Large intestine (tissue), 3 donors: Measurements from ENCODE around the gene CETP. TPM values are rescaled to one million over a fixed set of nuclear protein-coding genes. Genes with fewer than 3 reads are reported as not detected.

Source experiments
- DNase-seq, 2 donors: peaks; one replicate each; pipeline versions ENCODE4 v3.0.0 to v3.0.0-alpha.2; 2013
- H3K27ac ChIP-seq: one replicate; pipeline ENCODE4 v1.5.1; 2013; ENCODE audit warnings: low read length
- H3K27me3 ChIP-seq: 2 replicates; pipeline ENCODE4 v1.6.1; 2013; ENCODE audit warnings: low read length; ENCODE audit not compliant: control insufficient read depth, insufficient read depth
- H3K36me3 ChIP-seq: 2 replicates; pipeline ENCODE4 v1.6.1; 2013; ENCODE audit warnings: low read length; ENCODE audit not compliant: control insufficient read depth, insufficient read depth
- H3K4me1 ChIP-seq: one replicate; pipeline ENCODE4 v1.6.1; 2013; ENCODE audit warnings: low read length; ENCODE audit not compliant: control insufficient read depth, insufficient read depth
- H3K4me3 ChIP-seq: one replicate; pipeline ENCODE4 v1.5.1; 2013; ENCODE audit warnings: low read length
- H3K9me3 ChIP-seq: one replicate; pipeline ENCODE4 v1.6.1; 2013; ENCODE audit warnings: mild to moderate bottlenecking, low read depth, low read length, moderate library complexity; ENCODE audit not compliant: control insufficient read depth
- WGBS: methylation state at CpG from one replicate; pipeline ENCODE4 v1.1.5; 2013; ENCODE audit warnings: low lambda C conversion rate; ENCODE audit not compliant: insufficient coverage; 5-methylcytosine and 5-hydroxymethylcytosine counted together
- polyA plus RNA-seq: library from polyadenylated mRNA; unstranded; fragments of 120-200 nt; gene quantifications from one replicate; pipeline ENCODE4 v1.2.1, GENCODE V29; 2013

The CETP gene
- polyA plus RNA-seq, 1 donor = 3.1 TPM

- H3K4me1 ChIP-seq = peaks cover 14% of the 10 kb centered on the region
- no peaks in the 10 kb centered on the region for H3K9me3 ChIP-seq
- 100% methylated on average over 1 of the region's 5 CpGs for WGBS
- H3K36me3 ChIP-seq = peaks cover 43% of the 10 kb centered on the region
- no peaks in the 10 kb centered on the region for H3K27me3 ChIP-seq
- H3K4me3 ChIP-seq = no peak overlapping the region
- DNase-seq = no peak
- no peak overlapping the region for H3K27ac ChIP-seq
These were observed 26.5 kb upstream of the CETP start for GRCh38 chr16:56935201-56935600.

GRCh38 chr16:56936491-56936890 is 25.3 kb upstream of the CETP start:
- WGBS = 87% methylated on average over 4 of the region's 5 CpGs
- no peak overlapping the region for H3K4me3 ChIP-seq

GRCh38 chr16:56936950-56937349 is 24.8 kb upstream of the CETP start:
- Histone ChIP-seq H3K9me3 (no peaks in the 10 kb centered on the region), H3K27ac (no peak overlapping the region), H3K4me3 (no peak overlapping the region), H3K36me3 (peaks cover 59% of the 10 kb centered on the region), H3K27me3 (no peaks in the 10 kb centered on the region), H3K4me1 (peaks cover 3% of the 10 kb centered on the region)
- DNase-seq = no peak
- 100% methylated on average over 1 of the region's 5 CpGs for WGBS

More at GRCh38 chr16:56936491-56936890, 25.3 kb upstream of the CETP start:
- Histone ChIP-seq H3K36me3 (peaks cover 55% of the 10 kb centered on the region), H3K27me3 (no peaks in the 10 kb centered on the region), H3K9me3 (no peaks in the 10 kb centered on the region), H3K4me1 (peaks cover 5% of the 10 kb centered on the region), H3K27ac (no peak overlapping the region)
- DNase-seq = no peak

GRCh38 chr16:56938664-56939513 is 22.9 kb upstream of the CETP start:
- H3K27ac ChIP-seq = no peak overlapping the region
- no peak for DNase-seq
- H3K27me3 ChIP-seq = no peaks in the 10 kb centered on the region
- H3K36me3 ChIP-seq = peaks cover 78% of the 10 kb centered on the region
- no CpG with 5 or more reads among the region's 8 CpGs for WGBS
- H3K4me1 ChIP-seq = no peaks in the 10 kb centered on the region
- no peaks in the 10 kb centered on the region for H3K9me3 ChIP-seq
- H3K4me3 ChIP-seq = no peak overlapping the region

- no peak overlapping the region for H3K4me3 ChIP-seq
- no peak overlapping the region for H3K27ac ChIP-seq
- H3K27me3 ChIP-seq = no peaks in the 10 kb centered on the region
- H3K9me3 ChIP-seq = no peaks in the 10 kb centered on the region
- DNase-seq = no peak
- 93% methylated on average over 2 of the region's 4 CpGs for WGBS
- peaks cover 86% of the 10 kb centered on the region for H3K36me3 ChIP-seq
- H3K4me1 ChIP-seq = no peaks in the 10 kb centered on the region
These were observed 21.9 kb upstream of the CETP start for GRCh38 chr16:56939801-56940200.

GRCh38 chr16:56941092-56941491 is 20.7 kb upstream of the CETP start:
- Histone ChIP-seq H3K9me3 (no peaks in the 10 kb centered on the region), H3K36me3 (peaks cover 87% of the 10 kb centered on the region), H3K4me3 (no peak overlapping the region), H3K27ac (no peak overlapping the region), H3K27me3 (no peaks in the 10 kb centered on the region), H3K4me1 (no peaks in the 10 kb centered on the region)
- WGBS = 83% methylated on average over 1 of the region's 2 CpGs
- no peak for DNase-seq

- DNase-seq = no peak
- no peak overlapping the region for H3K27ac ChIP-seq
- no peaks in the 10 kb centered on the region for H3K9me3 ChIP-seq
- H3K36me3 ChIP-seq = peaks cover 82% of the 10 kb centered on the region
- H3K27me3 ChIP-seq = no peaks in the 10 kb centered on the region
- H3K4me3 ChIP-seq = no peak overlapping the region
- WGBS = 75% methylated on average over 4 of the region's 9 CpGs
- H3K4me1 ChIP-seq = no peaks in the 10 kb centered on the region
These were observed 19.9 kb upstream of the CETP start for GRCh38 chr16:56941856-56942331.

GRCh38 chr16:56943761-56944375 is 17.9 kb upstream of the CETP start:
- DNase-seq = no peak
- Histone ChIP-seq H3K4me1 (no peaks in the 10 kb centered on the region), H3K27ac (no peak overlapping the region), H3K9me3 (no peaks in the 10 kb centered on the region), H3K36me3 (peaks cover 66% of the 10 kb centered on the region), H3K27me3 (no peaks in the 10 kb centered on the region), H3K4me3 (no peak overlapping the region)
- WGBS = 100% methylated on average over 1 of the region's 6 CpGs

GRCh38 chr16:56944954-56945839 is 16.6 kb upstream of the CETP start:
- no peak for DNase-seq
- Histone ChIP-seq H3K4me1 (no peaks in the 10 kb centered on the region), H3K9me3 (no peaks in the 10 kb centered on the region), H3K4me3 (no peak overlapping the region), H3K27me3 (no peaks in the 10 kb centered on the region), H3K36me3 (peaks cover 53% of the 10 kb centered on the region), H3K27ac (no peak overlapping the region)
- WGBS = no CpG with 5 or more reads among the region's 2 CpGs
